T-helper 2 cell (primary cell): ENCODE data around the gene PKM.
"Not testable (repeated sequence)": the region's sequence is repeated elsewhere in the genome, so short reads cannot be mapped to it uniquely, and the experiment has no call there.

Experiments used
- DNase-seq, 5 experiments: peaks; one replicate each; pipeline versions ENCODE4 v3.0.0 to v3.0.0-alpha.2; 2012 to 2022

Gene PKM

DNA sequence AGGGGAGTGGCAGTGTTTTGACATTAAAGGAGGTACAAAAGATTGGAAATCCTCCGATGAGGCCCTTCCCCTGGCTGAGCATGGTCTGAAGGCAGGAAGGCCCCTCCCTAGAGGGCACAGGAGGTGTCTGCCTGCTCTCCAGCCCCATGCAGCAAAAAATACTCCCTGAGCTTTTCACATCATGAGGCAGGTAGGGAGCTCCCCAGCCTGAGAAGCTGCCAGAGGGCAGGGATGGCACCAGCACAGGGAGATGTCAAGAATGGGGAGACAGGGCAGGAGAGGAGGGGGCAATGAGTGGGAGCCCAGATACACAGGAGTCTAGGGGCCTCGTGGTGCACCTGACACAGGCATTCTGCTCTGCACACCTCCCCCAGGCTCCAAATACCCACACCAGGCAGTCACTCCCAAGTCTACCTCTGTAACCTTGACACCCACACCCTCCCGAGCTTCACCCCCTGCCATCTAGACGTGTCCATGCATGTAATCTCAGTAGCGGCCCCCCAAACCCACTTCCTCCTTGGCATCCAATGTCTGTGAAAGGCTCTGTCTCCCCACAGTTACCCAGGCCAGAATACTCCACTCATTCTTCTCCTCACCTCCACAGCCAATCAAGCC, 56.3 kb downstream of the PKM start:
- no peak for DNase-seq

DNA sequence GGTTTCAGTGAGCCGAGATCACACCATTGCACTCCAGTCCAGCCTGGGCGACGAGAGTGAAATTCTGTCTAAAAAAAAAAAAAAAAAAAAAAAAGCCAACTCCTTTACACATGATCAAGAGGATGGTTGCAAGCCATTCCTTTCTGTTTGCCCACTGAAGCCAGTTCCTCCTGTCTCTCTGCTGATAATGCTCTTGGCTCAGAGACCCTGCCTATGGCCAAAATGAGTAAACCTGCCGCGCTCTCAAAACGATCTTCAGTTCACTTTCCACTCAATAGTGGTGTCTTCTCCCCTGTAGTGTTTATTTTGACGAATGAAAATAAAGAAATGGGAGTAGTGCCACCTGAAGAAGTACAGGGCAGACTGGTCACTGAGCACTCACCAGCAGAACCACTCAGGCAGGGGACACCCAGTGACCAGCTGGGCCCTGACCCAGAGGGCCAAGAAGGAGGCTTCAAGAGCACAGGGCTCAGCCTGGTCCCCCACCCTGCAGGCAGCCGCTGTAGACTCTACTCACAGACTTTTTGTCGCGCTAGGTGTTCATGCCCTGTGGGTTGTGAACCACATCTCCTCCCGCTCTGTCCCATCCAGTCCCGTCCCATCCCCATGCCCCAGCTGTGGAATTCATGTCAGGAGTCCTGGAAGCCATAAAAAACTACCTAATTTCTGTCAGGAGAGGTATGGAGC, 57.0 kb downstream of the PKM start:
- DNase-seq: no peak

DNA sequence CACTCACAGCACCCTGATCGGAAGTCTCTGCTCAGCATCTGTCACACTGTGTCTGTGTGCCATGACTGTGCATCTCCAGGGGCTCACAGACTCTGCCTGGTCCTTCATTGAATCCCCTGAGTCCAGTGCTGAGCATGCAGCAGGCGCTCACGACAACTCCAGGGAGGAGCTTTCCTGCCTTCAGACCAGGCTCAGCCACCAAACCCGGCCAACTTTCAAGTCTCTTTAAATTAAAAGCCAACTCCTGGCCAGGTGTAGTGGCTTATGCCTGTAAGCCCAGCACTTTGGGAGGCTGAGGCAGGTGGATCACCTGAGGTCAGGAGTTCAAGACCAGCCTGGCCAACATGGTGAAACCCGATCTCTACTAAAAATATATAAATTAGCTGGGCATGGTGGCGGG, 57.6 kb downstream of the PKM start:
- DNase-seq: no peak

DNA sequence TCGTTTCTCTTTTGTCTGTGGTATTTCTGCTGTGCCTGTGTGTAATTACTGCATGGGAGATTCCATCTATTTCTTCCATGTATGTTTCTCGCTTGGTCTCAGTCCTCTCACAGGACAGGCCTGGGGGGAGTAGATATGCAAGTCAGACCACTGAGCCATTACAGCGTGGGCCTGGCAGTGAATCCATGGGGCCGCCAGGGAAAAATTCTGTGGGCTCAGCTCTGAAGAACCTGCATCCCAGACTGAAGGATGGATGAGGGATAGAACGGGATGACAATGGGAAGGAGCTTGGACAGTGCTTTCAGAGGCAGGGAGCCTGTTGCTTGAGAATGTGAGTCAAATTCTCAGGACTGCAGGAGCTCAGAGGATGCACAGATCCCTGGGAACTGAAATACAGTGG, 58.2 kb downstream of the PKM start:
- DNase-seq: no peak

GRCh38 chr15:72171978-72172377, 59.0 kb downstream of the PKM start:
- DNase-seq: not testable (repeated sequence)

- DNase-seq: no peak
Measured at GRCh38 chr15:72170691-72171090, 60.3 kb downstream of the PKM start.

DNA sequence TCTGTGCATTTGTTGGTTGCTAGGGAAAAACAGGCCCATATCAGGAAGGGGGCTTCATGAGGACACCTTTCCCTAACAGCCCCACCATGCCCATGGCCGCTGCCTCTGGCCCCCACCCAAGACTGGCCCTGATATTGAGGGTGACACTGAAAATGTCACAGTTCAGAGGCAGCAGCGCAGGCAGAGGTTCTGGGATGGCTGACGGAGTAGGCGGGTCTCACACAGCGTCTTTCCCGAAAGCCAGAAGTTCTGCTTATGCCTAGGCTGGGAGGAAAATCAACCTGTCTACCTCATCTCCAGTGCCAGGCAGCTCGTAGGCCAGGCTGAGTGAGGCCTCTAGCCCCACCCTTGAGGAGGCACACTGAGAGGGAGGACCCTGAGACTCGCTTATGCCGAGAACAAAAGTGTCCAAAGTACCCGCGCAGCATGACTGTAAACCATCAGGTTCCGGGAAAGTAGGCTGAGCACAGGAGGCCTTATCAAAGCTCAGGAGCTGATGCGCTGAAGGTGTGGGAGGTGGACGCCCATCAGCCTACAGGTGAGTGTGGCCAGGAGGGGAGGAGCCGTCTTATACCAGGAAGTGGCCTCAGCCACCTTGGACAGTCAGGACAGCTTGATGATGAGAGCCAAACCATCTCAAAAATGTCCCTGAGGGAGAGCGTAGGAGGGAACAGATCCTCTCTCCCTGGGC, 60.9 kb downstream of the PKM start:
- no peak for DNase-seq

- no peak for DNase-seq
Measured at GRCh38 chr15:72169236-72169920, 61.6 kb downstream of the PKM start.

DNA sequence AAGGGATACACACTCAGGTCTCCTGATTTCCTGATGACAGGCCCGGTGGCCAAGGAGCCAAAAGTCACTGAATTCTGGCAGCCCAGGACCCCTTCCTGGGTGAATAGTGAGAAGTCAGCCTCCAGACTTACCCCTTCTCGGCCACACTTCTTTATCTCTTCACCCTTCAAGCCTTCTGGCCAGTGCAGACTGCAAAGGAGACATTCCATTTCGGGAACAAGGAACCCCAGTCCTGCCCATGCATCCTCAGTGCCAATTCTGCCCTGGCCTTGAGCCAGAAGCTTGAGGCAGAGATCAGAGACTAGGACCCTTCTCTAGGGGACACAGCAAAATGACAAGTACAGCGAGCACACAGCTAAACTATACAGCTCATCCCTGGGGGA, 62.2 kb downstream of the PKM start:
- DNase-seq: no peak

- peak in 1 of 5 experiments; percentile 77 for DNase-seq
Measured at GRCh38 chr15:72168131-72168807, 62.7 kb downstream of the PKM start.

DNA sequence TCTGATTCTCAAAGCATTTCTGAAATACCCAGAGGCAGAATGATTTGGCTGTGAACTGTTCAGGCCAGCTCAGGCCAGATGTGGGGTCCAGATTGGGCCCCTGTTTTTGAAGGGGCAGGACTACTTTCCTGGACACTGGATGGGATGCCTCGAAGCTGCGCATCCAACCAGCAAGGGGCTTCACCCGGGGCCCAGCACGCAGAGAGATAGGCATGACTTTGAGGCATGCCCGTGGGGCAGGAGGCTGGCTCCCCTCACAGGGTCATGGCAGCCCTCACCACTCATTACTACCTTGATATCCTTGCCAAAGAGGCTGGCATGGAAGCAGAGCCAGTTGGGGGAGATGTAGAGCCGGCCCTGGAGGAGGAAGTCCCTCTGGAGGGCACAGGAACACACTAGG, 63.5 kb downstream of the PKM start:
- no peak for DNase-seq

- no peak for DNase-seq
Measured at GRCh38 chr15:72166716-72167417, 64.1 kb downstream of the PKM start.

GRCh38 chr15:72163719-72164118, 67.3 kb downstream of the PKM start:
- no peak for DNase-seq

- DNase-seq: no peak
Measured at GRCh38 chr15:72162569-72162968, 68.4 kb downstream of the PKM start.

- no peak for DNase-seq
Measured at GRCh38 chr15:72161361-72162132, 69.4 kb downstream of the PKM start.

- no peak for DNase-seq
Measured at GRCh38 chr15:72160696-72161245, 70.2 kb downstream of the PKM start.

- no peak for DNase-seq
Measured at GRCh38 chr15:72156928-72157327, 74.1 kb downstream of the PKM start.

GRCh38 chr15:72155635-72156616, 75.1 kb downstream of the PKM start:
- peak; percentile 42 to 79 (median 63) for DNase-seq

- no peak for DNase-seq
Measured at GRCh38 chr15:72155003-72155621, 75.9 kb downstream of the PKM start.
